CMK (cell line): ENCODE results near the gene KDM4B.

Experiments used
- DNase-seq: peaks from one replicate; pipeline ENCODE4 v3.0.0-alpha.2; 2010; ENCODE audit warnings: low read depth

KDM4B gene

DNA sequence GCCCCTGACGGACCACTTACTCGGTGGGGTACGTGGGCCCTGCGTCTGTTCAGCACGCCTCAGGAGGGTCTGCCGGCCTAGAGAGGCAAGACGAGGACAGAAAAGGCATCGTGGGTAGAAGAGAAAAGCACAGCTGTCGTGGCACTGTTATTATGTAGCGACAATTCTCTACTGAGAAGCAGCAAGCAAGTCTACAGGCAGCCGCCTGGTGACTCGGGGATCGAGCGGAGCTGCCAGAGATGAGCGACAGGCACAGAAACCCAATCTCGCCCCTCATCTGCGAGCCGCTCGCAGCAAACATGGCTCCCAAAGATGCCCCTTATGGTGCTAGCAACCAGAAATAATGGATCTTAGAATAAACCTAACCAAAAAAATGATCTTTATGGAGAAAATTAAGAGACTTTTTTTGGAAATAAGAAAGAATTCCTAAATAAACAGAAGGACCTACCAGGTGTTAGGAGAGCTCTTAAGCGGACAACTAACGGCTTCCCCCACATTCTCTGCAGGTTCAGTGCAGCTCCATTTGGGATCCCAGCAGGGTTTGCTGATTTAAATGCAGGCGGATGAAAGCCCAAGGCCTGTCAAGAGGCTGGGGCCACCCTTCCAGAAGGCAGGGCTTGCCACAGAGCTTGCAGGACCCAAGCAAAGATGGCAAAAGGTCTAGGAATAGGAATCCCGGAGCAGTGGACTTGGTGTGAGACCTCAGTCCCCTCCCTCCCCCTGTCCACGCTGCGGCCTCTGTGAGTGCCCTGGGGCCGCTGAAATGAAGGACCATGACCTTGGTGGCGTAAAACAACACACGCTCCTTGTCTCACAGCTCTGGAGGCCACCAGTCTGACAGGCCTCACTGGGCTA is 152.6 kb downstream of the KDM4B start:
- DNase-seq, result no peak

DNA sequence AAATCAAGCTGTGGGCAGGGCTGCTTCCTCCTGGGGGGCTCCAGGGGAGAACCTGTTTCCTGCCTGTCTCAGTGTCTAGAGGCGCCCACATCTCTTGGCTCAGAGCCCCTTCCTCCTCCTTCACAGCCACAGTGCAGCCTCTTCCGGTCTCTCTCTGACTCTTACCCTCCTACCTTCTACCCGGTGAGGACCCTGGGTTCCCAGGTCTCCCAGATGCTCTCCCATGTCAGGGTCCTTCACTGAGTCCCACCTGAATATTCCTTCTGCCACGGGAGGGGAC is 153.1 kb downstream of the KDM4B start:
- DNase-seq, result peak; percentile 33

DNA sequence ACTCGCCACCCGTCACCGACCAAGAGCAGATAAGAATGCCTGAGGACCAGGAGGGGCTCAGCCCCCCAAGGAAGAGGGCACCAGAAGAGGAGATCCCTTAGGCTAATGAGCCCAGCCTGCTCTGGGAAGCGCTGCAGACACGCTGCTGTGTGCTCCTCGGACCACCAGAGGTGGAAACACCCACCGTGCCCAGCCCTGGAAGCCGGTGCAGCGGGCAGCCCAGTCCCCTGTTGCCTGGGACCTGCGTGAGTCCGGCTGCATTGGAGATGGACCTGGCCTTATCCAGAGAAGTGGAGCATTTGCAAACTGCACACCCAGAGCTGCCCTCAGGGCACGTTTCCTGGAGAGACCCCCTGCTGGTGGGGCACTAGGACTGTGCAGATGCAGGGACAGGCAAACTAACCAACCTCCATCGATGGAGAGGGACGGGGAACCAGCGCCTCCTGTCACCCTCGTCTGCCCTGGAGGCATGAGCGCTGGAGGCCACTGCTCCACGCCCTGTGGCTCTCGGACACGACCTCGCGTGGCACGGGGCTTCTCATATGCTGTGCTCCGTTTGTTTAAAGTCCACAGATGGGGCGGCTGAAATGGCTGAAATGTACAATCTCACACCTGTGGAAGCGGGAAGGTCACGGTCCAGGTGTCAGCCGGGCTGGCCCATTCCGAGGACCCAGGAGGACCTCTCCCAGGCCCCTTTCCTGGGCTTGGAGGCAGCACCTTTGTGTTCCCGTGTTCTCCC is 153.9 kb downstream of the KDM4B start:
- DNase-seq, result no peak

DNA sequence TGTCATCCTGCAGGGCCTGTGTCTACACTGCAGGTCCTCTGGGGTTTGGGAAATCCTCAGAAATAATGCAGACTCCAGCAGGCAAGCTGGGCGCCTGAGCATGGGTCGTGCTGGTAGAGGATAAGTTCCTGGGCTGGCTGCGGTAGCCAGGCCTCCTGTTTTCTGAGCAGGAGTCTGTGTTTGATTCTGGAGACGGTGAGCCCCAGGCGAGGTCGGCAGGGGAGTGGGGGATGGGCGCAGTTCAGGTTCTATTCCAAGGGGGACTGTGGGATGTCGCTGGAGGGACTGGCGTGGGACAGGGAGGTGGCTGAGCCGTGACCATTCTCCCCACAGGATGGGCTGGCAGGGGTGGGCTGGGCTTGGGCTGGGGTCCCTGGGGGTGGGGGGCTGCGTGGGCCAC is 154.7 kb downstream of the KDM4B start:
- no peak for DNase-seq

DNA sequence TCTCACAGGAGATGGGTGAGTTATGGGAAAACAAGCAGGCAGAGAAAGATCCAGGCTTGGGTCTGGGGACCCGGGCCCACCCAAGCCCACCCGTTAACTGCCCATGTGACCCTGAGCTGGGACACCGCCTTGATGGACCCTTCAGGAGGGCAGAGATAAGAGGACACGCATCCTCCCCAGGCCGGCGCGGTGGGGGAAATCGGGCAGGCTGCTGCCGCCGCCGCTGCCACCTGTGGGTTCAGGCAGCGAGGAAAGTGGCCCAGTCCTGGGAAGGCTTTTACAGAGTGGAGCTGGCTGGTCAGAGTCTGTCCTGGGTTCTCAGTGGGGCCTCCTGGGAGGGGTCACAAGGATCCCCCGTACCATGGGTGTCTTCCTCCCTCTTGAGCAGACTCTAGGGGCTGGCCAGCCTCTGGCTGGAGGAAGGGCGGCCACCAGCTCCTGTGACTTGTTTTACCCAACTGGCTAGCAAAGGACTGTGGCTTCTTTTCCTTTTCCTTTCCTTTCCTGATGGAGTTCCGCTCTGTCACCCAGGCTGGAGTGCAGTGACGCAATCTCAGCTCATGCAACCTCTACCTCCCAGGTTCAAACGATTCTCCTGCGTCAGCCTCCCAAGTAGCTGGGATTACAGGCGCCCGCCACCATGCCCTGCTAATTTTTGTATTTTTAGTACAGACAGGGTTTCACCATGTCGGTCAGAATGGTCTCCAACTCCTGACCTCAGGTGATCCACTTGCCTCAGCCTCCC is 155.4 kb downstream of the KDM4B start:
- DNase-seq, result no peak

DNA sequence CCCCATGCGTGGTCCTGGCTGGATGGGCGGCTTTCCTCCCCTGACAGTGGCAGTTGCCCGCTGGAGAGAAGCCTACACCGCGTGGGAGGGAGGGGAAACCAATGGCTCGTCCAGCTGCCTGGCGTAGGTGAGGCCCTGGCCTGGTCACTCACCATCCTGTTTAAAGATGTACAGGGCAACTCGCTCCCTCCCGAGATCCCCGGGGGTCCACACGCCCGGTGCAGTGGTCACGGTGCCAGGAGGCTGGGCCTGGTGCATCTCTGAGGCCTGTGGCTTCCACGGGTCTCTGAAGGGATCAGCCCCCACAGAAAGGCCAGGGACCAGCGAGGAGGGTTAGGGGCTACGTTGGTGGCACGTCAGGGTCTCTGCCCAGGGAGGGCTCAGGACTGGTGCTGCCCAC is 156.5 kb downstream of the KDM4B start:
- no peak for DNase-seq

DNA sequence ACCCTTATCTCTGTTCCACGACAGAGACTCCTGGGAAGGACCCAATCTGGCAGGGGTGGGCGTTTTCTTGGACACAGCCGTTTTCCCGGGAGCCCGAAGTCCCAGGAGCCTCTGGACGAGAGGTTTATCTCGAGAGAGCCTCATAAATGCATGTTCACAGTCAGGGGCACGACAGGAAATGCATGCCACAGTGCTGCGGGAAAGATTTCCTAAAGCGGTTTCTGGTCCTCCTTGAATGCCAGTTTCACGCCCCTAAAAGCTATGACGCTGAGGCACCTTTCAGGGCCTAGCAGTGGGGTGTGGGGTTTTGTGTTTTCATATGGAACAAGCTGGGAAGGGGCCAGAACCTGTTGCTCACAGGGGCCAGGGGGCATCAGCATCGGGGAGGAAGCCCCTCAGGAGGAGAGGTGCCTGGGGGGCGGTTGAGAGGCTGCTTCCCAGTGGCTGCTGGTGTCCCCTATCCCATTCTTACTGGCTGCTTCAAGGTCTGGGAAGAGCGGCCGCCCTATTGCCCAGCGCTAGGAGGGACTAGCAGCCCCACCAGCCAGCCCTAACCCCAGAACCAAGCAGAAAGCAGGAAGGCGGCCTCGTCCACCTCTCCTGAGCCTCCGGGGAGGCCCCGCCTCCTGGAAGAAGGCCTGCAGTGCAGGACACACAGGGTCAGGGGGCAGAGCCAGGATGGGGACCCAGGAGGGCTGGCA is 157.0 kb downstream of the KDM4B start:
- no peak for DNase-seq

DNA sequence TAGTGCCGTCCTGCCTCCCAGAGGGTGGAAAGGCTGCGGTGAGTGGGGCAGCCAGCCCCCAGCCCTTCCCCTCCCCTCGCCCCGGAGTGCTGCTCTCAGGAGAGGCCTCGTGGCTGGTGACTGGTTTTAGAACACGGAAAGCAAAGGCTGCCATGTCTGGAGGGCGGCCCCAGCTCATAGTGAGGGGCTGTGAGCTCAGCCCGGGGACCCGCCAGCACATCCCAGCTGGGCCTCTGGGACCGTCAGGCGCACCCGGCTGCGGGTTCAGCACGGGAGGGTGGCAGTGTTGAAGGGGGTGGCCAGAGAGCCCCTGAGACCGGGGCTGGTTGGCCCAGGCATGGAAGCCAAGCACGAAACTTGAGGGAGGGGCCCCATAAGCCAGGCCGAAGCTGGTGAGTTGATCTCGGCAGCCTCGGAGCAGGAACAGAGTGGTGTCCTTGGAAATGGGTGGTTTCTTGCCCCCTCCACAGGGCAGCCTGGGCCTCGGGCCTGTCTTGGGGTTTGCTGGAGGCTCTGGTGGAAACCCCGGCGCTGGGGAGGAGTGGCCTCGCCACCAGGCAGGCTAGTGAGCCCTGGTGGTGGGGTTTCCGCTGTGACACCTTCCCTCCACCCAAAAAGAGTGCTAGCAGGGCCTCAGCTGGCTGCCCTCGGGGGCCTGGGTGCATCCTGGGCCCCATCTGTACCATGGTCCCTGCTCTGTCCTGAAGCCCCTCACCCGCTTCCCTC is 157.7 kb downstream of the KDM4B start:
- DNase-seq, result no peak

DNA sequence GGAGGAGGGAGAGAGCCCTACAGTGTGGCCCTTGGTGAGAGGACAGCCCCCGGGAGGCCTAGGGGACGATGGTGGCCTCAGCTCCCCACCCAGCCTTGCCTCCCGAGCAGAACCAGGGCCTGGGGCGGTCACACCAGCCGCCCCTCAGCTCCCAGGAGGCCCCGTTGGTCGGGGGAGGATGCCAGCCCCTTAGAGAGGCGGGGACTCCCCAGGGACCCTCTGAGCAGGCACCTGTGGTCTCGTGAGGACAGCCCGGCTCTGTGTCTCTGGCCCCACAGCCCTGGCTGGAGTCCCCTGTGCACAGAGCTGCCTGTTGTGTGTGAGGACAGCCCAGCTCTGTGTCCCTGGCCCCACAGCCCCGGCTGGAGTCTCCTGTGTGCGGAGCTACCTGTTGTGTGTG is 158.8 kb downstream of the KDM4B start:
- no peak for DNase-seq

DNA sequence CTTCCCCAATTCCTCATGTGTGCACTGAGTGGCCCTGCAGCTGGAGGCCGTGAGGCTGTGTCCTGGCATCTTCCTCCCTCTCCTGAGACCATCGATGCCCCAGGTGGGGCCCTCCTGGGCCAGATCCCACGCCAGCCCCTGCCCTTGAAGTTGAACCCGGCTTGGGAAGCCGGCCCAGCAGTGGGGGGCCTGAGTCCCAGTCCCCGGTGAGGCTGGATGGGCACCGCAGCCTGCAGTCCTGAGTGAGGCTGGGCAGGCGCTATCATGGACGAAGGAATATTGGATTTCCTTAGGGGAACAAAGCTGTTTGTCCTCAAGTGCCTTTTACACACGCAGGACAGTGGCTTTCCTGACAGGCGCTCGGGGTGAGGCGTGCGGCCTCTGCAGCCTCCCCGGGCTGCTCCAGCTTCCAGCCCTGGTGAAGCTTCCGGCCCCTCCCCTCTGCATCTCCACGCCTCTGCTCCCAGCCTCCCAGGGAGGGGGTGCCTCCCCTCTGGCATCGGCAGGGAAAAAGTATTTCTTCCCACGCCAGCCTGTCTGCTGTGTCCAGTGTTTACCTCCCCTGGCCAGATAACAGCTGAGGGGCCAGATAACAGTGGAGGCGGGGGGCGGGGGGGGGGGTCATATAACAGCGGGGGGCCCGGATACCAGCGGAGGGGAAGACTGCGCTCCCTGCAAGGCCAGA is 159.5 kb downstream of the KDM4B start:
- DNase-seq, result no peak

DNA sequence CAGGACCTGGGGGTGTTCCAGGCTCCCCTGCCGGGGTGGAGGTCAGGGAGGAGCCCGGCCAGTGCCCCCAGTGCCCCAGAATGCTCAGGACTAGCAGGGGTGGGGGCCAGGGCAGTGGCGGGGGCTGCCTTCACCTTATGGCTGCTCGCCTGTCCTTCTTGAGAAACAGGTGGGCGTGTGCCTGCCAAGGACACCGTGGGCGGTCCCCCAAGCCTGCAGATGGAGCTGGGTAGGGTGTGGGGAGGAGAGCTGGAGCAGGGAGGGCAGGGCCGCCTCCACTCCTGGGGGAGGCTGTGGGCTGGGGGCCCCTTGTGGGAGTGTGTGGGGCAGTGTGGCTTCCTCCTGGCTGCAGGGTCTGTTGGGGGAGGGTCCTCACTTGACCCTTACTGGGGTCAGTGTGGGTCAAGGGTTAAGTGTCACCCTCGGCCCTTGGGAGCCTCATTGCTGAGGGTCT is 160.1 kb downstream of the KDM4B start:
- no peak for DNase-seq

DNA sequence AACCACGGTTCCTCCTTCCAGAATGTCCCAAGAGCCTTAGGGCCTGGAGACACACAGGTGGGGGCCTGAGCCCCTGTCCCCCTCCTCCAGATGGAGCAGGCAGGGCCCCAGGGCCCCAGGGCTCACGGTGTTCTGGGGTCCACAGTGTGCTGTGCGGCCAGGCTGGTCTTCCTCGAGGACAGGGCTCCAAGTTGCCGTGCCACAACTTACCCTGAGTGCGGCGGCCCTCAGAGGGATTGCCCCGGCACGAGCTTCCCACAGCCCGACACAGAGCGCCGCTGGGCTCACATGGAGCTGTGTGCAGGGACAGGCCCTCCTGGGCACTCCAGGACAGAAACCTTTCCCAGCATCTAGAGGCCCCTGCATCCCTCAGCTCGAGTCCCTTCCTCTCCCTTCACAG is 160.8 kb downstream of the KDM4B start:
- DNase-seq, result no peak

DNA sequence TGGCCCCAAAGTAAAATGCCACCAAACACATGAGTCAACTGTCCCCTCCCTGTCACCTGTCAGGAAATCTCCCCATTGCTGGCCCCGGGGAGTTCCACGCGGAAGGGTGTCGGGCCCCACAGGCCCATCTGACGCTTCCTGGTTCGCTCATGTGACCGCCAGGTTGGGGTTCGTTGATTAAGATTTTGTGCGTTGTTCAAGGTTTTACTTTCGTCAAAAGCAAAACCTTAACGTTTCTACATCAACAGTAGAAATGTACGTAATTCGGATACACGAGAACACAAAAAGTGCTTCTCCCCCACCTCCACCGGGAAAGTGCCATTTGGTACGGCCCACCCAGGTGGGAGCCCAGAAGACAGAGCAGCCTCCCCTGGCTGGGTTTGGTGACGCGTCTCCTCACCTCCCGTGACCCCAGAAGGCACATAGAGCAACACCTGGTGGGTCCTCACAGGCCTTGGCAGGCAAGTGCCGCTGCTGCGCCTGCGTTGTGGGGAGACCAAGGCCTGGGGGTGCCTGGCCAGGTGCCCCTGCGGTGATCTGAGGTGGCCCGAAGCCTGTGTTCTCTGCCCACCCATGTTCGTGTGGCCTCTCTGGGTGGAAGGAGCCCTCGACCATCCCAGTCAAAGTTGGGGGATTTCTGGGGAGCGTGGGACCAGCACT is 161.6 kb downstream of the KDM4B start:
- DNase-seq, result no peak

DNA sequence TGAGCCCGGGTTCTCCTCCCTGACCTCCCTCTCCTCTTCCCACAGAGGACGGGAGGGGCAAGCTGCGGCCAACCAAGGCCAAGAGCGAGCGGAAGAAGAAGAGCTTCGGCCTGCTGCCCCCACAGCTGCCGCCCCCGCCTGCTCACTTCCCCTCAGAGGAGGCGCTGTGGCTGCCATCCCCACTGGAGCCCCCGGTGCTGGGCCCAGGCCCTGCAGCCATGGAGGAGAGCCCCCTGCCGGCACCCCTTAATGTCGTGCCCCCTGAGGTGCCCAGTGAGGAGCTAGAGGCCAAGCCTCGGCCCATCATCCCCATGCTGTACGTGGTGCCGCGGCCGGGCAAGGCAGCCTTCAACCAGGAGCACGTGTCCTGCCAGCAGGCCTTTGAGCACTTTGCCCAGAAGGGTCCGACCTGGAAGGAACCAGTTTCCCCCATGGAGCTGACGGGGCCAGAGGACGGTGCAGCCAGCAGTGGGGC is 162.2 kb downstream of the KDM4B start:
- DNase-seq, result no peak

DNA sequence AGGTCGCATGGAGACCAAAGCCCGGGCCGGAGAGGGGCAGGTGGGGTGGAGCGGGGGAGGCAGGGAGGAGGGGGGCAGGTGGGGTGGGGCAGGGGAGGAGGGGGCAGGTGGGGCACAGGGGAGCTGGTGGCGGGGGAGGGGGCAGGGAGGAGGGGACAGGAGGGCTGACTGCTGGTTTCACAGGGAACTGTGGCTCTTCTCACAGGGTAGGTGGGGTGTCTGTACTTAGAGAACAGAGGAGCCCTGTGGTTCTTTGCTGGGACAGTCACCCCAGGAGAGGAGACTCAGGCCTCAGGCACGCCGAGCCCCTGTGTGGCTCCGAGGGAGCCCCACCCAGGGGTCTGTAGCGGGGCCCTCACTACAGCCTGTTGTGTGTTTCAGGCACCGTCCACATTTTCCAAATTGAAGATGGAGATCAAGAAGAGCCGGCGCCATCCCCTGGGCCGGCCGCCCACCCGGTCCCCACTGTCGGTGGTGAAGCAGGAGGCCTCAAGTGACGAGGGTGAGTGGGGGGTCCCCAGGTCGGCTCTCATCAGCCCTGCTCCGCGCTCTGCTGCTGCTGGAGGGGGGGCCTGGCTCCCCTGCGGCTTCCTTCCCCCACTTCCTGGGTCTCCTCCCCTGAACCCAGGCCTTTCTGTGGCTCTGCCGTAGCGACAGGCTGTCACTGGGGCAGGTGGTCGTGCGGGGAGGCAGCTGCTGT is 162.7 kb downstream of the KDM4B start:
- no peak for DNase-seq

DNA sequence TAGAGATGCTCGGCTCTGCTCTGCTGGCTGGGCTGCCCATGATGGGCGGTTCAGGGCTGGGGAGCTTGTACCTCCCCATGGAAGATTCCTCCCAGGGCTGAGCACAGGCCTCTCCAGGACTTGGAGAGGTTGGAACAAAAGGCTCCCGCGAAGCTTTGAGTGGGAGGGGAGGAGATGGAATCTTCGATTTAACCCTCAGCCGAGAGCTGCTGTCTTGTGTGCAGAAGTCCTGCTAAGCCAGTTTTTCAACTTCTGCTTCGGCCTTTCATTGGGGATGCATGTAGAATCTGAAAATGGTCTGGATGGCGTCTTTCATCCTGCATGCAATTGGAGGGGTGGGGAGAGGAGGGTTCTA is 163.3 kb downstream of the KDM4B start:
- no peak for DNase-seq

DNA sequence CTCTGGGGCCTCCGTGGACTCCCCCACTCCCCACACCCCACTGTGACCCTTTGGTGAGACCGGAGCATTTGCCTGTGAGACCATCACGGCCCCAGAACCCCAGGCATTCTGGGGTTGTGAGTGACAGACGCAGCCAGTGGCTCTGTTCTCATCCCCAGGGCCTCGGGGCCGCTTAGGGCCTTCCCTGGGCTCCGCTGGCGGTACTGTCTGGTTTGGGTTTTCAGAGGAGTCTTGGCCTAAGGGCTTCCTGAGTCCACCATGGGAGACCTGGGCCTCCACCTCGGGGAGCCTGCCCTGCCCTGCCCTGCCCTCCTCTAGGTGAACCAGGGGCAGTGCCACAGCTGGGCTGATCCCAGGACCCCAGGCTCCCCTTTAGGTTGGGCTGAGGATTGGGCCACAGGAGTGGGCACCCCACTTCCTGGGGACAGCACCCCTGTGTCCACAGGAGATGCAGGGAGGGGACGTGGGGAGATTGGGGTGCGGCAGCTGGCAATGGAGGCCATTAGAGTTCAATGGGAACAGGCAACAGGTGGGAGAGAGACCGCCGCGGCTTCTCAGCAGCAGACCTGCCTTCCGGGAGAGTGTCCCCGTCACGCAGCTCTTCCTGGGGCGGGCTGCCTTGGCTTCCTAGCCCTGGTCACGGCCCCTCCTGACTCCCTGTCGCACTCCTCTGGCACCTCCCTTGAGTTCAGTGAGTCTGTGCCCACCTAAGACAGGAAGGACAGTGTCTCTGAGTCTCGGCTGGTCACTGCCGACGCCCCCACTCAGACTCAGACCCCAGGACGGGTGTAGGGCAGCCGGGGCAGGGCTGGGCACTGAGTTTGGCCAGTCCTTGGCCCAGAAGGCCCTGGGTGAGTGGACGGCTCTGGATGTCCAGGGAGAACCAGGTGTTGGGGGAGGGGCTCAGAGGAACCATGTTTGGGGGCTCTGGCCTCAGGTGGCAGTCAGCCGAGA is 164.1 kb downstream of the KDM4B start:
- no peak for DNase-seq

DNA sequence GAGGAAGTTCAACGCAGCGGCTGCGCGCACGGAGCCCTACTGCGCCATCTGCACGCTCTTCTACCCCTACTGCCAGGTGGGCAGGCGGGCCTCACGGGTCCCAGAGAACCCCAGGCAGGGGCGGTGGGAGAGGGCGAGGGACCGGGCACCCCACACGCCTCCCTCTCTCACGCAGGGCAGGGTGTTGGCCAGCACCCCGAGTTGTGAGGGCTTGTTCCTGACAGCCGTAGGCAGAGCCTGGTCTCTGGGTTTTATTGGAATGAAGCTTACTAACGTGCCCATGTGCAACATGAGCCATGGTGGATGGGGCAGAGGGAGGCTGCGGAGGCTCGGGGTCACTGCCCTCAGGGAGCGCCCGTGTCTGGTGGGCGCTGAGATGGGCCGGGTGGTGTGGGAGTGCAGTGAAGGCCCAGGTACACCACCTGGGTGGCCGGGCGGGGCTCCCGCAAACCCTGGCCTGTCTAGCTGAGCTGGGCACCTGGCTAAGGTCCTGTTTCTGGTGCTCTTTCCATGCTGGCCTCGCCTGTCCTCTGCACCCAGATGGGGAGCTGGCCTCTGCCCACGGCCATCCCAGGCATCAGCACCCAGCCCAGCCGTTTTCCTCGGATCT is 165.2 kb downstream of the KDM4B start:
- no peak for DNase-seq
